ENCODE data around the gene DVL3. TPM values are rescaled to one million over a fixed set of nuclear protein-coding genes. Genes with fewer than 3 reads are reported as not detected.

The DVL3 gene
- total RNA-seq, 1 donor from 2014 or later = 159 TPM

DNA sequence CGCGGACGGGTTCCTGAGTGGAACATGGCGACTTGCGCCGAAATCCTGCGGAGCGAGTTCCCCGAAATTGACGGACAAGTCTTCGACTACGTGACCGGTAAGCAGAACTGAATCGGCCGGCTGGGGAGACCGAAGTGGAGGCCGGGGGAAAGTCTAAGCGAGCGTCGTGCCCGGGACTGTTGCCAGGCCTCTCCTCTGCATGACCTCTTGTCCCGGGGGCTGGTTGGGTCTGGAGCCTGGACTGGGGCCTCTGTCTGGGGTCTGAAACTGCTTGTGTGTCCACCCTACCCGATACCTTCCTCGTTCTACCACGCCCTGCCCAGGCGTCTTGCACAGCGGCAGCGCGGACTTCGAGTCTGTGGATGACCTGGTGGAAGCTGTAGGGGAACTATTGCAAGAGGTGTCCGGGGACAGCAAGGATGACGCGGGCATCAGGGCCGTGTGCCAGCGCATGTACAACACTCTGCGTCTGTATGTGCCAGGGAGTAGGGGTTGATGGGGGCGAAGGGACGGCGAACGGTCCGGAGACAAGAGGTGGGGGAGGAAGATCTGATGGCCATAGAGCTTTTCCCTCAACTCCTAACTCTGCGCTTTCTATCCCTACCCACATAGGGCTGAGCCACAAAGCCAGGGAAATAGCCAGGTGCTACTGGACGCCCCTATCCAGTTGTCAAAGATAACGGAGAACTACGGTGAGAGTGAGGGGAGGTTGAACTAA, 31.2 kb downstream of the DVL3 start, which contains the start of gene ABCF3:
TSS of gene ABCF3 (plus strand) at position 16 of the 718 bp plus-strand sequence. CDS start at position 25, 9 bp downstream.
- Mint-ChIP-seq H3K27me3 (ENCODE audit: low read depth) (no peaks in the 10 kb centered on the region), H3K36me3 (peaks cover 40% of the 10 kb centered on the region), H3K27ac (peak within 1 kb of the TSS; percentile 99), H3K4me1 (peaks cover 17% of the 10 kb centered on the region), H3K9me3 (no peaks in the 10 kb centered on the region), H3K4me3 (peak within 1 kb of the TSS; percentile 99)
- no peak for TF ChIP-seq CTCF (IDR thresholded peaks at IDR 0.05; ENCODE audit: unreplicated experiment)
- DNase-seq (ENCODE audit: low spot score in 2 of 2, unreplicated experiment in 2 of 2) = no peak

- Mint-ChIP-seq H3K36me3 (peaks cover 36% of the 10 kb centered on the region), H3K27me3 (ENCODE audit: low read depth) (no peaks in the 10 kb centered on the region), H3K27ac (peak overlapping the region; percentile 99), H3K4me3 (peak overlapping the region; percentile 99), H3K9me3 (no peaks in the 10 kb centered on the region), H3K4me1 (peaks cover 17% of the 10 kb centered on the region)
- TF ChIP-seq CTCF (IDR thresholded peaks at IDR 0.05; ENCODE audit: unreplicated experiment) = no peak
- no peak for DNase-seq (ENCODE audit: low spot score in 2 of 2, unreplicated experiment in 2 of 2)
Observed at GRCh38 chr3:184186902-184187207, 31.7 kb downstream of the DVL3 start.

- no peak for DNase-seq (ENCODE audit: low spot score in 2 of 2, unreplicated experiment in 2 of 2)
- H3K4me1 Mint-ChIP-seq = peaks cover 17% of the 10 kb centered on the region
- peaks cover 33% of the 10 kb centered on the region for H3K36me3 Mint-ChIP-seq
- TF ChIP-seq CTCF (IDR thresholded peaks at IDR 0.05; ENCODE audit: unreplicated experiment) = no peak
- no peaks in the 10 kb centered on the region for H3K27me3 Mint-ChIP-seq (ENCODE audit: low read depth)
- H3K27ac Mint-ChIP-seq = no peak overlapping the region
- no peak overlapping the region for H3K4me3 Mint-ChIP-seq
- H3K9me3 Mint-ChIP-seq = no peaks in the 10 kb centered on the region
Observed at GRCh38 chr3:184188080-184188479, 32.9 kb downstream of the DVL3 start.

- DNase-seq (ENCODE audit: low spot score in 2 of 2, unreplicated experiment in 2 of 2) = no peak
- H3K4me1 Mint-ChIP-seq = peaks cover 17% of the 10 kb centered on the region
- no peak overlapping the region for H3K4me3 Mint-ChIP-seq
- H3K9me3 Mint-ChIP-seq = no peaks in the 10 kb centered on the region
- H3K27ac Mint-ChIP-seq = no peak overlapping the region
- no peak for TF ChIP-seq CTCF (IDR thresholded peaks at IDR 0.05; ENCODE audit: unreplicated experiment)
- H3K27me3 Mint-ChIP-seq (ENCODE audit: low read depth) = no peaks in the 10 kb centered on the region
- H3K36me3 Mint-ChIP-seq = peaks cover 32% of the 10 kb centered on the region
Observed at GRCh38 chr3:184189421-184189820, 34.2 kb downstream of the DVL3 start.

DNA sequence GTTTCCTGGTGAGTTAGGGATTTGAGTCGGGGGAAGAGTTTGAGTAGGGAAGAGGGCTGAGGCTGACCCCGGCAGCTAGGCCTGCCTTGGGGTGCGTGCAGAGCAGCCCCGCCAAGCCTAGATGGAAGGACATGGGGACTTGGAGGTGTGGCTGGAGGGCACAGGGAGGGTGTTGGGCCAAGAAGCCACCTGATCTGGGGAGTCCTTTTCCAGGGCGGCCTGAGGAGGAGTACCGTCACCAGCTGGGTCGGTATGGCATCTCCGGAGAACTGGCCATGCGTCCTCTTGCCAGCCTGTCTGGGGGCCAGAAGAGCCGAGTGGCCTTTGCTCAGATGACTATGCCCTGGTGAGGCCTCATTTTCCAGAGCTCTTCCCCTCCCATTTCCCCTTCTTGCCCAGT, 37.7 kb downstream of the DVL3 start:
- Mint-ChIP-seq H3K27ac (no peak overlapping the region), H3K36me3 (peaks cover 37% of the 10 kb centered on the region), H3K4me1 (no peaks in the 10 kb centered on the region), H3K4me3 (no peak overlapping the region), H3K27me3 (ENCODE audit: low read depth) (no peaks in the 10 kb centered on the region), H3K9me3 (no peaks in the 10 kb centered on the region)
- no peak for DNase-seq (ENCODE audit: low spot score in 2 of 2, unreplicated experiment in 2 of 2)
- no peak for TF ChIP-seq CTCF (IDR thresholded peaks at IDR 0.05; ENCODE audit: unreplicated experiment)

Measured in mesothelial cell of epicardium (in vitro differentiated cells).